Activated T-cell treated with anti-CD3 and anti-CD28 coated beads, Interleukin-2, amount 50 U/mL, for 48 hours (primary cell): ENCODE data around the gene NPC2.
A peak's percentile ranks its signal among the peaks of the same experiment; 100 is the strongest.

Experiments
- DNase-seq, 2 experiments: peaks; one replicate each; pipeline ENCODE4 v3.0.0-alpha.2; 2020

The NPC2 gene

DNA sequence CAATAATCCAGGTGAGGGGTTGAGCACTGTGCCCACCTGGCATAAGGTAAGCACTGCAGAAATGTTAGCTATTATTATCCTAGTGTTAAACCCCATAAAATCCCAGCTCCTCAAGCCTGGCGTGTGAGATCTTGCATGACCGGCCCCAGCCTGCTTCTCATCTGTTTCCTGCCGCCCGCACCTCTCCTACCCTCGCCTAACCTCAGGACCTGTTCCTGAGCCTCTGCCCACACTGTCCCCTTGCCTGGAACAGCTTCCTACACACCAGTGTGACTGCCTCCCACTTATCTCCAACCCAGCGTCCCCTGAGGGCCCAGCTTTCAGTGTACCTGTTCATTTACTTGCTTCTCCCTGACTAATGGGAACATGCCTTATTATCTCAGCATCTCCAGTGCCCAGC, 25.1 kb upstream of the NPC2 start:
- DNase-seq, result no peak

DNA sequence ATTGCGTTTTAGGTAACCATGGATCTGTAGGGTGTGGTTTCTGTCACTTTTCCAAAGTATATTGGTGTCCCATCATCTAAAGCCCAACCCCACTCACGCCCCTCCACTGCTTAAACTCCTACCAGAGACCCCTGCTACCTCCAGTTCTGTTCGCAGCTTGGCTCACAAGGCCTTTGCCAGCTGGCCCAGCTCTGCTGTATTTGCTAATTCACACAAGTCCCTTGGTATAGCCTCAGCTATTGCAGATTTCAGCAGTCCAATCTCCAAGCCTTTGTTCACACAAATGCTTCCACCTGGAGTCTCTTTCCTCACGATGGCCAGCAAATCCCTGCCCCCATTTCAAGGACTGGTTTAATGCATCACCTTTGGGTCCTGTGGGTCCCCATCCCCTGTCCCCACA, 24.6 kb upstream of the NPC2 start:
- DNase-seq, result no peak

DNA sequence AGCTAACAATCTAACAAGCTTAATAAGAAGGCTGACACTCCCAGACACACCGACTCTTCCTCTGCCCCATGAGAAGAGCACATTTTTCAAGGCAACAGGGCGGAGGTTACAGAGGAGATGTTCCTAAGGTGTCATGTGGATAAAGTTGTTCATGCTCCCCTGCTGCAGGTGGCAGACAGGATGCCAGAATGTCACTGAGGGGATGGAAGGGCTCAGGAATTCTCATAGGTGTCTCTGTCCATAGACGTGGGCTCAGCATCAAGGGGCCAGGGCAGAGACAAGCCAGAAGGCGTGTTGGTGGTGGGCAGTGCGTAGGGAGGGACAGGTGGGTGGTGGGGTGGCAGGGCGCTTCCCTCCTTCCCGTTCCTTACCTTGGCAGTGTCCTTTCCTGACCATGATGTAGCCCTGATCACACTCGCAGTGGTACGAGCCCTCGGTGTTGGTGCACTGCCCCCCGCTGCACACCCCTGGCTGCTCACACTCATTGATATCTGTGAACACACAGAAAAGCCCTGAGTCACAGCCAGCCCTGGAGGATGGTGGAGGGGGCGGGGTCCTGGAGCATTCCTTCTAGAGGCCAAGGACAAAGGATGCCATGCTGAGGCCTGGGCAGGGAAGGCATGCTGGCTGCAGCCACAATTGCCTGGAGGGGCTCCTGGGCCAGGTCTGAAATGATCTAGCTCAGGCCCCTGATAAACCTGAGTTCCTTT, 23.5 kb upstream of the NPC2 start:
- DNase-seq, result no peak

DNA sequence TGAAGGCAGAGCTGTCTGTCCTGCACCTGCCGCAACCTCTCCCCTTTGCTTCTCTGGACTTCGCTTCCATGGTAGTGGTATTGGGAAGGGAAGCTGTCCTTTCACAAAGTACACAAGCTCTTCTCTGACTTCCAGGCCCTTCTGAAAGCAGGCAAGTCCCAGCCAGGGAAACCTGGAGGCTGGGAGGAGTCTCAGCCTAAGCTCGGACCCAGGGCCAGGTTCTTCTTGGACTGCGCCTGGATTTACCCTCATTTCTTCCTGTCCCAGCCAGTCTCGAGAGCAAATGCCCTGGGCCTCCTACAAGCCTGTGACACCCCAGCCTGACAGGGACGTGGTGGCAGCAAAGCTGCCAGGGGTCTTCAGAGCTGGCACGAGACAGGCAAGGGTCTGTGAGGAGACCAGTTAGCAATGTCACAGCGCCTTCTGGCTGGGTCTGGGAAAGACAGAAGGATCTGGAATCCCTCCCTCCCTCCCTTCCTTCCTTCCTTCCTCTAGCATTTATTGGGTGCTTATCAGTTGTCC, 22.8 kb upstream of the NPC2 start:
- DNase-seq, result no peak

DNA sequence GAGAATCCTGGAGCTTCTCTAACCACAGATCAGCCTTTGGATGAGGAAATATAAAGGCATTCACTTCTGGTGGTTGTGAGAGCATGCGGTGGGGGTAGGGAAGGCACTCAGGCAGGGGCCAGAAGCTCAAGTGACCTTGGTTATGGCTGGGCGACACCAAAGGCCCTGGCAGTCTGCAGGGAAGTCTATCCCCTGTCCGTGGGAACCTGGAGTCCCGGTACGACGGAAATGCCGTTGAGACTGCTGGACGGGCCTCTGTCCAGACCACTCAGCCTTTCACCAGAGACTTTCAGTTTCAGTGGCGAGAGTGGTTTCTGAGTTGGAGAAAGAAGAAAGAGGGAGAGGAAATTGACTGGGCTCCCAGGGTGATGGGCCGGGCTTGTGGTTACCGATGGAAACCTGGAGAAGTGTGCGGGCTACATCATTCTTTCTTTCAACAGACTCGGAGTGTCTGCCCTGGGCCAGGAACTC, 21.4 kb upstream of the NPC2 start:
- no peak for DNase-seq

DNA sequence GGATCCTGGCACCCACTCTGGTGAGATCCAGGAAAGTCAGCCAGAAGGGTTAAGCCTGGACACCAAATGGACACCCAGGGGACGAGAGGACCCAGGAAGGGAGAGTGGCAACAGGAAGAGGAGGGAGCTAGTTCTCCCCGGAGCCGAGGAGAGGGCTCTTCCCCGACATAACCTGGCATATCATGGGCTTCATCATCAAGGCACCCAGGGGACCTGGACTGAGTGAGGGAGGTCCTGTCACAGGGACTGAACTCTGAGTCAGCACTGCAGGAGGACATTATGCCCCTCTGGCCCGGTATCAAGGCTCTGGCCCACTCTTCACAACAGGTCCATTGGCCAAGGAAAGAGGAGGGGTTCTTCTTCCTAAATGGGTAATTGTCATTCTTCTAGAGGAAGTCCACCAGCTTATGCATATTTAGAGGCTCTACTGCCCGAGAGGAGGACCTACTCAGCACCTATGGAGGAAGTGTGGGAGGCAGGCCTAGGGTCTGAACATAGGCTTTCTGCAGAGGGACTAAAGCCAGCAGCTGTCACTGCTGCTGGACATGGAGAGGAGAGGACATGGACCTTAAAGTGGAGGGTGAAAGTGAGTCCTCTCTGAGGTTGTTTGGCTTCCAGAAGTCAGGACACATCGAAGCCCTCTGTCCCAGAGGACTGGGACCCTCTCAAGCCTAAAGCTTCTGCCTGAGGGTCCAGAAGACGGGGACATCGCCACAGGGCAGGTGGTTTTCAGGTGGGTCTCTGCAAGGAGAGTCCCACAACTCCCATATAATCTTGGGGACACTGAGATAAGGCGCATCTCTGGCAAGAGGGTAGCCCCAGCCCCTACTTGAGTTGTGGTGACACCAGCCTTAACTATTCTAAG, 19.1 kb upstream of the NPC2 start:
- no peak for DNase-seq

DNA sequence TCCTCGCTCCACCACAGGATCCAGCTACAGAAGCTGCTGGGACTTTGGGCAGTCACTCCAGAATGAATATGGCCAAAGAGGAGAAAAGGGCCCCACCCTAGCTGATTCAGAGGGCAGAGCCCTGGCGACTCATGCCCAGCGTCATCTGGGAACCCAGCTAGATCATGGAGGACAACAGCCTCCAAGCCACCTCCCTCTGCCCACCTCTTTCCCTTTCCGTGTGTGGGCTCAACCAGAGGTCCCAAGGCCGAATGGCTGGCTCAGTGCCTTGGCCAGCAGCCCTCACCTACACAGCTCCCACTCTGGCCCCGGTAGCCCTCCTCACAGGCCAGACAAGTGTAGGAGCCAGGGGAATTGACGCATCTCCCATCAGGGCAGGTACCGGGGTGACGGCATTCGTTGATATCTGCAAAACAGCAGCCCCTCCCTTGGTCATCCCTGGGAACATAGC, 17.9 kb upstream of the NPC2 start:
- no peak for DNase-seq

DNA sequence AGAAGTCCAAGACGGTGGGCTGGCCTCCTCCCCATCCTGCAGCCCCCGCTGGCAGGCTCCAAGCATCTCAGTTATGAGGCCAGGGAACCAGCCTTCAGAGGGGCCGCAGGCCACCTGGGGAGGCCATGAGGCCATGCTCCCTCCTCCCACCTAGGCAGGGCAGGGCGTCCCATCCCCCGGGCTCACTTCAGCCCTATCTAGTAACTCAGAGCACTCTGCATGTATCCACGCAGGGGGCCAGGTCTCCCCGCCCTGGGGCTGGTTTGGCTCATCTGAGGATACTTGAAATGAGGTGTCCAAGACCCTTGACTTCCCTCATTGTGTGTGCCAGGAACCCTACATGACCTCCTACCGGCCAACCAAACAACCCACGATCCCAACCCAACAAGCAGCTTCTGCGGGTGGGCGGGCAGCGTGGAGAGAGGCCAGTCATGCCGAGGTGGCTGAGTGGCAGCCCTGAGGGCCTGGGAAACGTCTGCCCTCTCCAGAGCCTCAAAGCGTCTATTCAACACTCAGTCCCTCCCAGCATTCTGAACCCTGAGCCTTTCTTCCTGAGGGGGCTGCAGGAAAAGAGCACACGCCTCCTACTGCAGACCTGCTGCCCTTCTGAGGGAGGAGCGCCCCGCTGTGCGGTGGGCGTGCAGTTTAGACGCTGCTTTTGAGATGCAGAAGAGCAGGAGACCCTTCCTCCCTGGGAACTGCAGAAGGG, 17.3 kb upstream of the NPC2 start:
- DNase-seq, result no peak

DNA sequence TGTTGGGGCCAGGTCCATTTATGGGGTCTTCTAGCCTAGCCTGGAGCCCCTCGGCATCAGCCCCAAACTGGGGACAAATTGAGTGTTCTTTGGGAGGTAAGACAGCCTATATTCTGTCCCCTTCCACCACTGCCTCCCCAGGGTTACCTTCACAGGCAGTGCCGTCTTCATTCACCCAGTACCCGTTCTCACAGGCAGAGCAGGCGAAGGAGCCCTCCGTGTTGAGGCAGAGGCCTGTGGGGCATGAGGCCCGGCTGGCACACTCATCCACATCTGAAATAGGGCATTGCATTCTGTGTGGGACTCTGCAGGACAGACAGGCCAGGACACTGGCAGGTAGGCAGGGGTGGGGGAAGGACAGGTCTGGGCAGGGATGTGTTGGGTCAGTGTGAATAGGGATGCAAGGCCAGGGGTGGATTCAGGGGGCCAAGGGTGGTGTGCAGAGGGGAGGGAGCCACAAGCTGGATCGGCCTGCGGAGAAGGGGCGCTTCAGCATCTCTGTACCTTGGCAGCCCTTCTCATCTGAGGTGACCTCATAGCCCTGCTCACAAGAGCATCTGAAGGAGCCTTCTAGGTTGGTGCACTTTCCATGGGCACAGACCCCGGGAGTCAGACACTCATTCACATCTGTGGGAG, 16.6 kb upstream of the NPC2 start:
- no peak for DNase-seq

DNA sequence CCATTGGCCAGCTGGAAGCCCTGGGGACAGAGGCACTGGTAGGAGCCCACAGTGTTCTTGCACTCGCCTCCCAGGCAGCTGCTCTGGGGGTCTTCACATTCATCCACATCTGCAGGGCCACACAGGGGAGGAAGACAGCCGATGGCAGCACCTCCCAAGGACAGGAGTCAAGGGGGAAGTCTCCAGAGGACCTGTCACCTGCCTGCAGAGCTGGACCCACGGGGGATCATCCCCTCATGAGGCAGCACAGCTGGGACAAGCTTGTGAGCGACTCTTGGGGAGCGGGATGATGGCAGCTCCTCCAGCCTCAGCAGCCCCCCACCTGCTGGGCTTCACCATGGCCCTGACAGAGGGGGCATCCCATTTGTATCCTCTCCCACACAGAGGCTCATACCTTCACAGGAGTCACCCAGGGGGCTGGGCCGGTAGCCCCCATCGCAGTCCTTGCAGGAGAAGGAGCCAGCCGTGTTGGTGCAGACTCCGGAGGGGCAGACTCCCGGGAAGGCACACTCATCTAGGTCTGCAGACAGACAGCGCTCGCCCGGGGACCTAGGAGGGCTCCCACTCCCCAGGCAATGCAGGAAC, 15.8 kb upstream of the NPC2 start:
- no peak for DNase-seq

DNA sequence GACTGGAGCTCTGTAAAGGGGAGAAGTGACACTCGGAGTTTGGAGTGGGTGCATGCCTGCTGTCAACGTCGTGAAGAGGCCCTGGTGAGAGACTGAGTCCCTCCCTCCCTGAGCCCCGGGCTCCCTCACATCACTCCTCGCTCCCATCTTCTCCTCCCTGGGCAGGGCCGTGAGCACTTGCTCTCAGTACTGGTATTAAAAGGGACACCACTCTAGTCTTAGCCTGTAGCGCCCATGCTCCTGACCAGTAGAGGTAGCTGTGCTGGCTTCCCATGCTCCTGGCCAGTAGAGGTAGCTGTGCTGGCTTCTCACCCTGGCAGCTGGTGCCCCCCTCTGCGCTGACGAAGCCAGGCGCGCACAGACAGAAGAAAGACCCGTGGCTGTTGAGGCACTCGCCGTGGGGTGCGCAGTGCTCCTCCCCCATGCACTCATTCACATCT, 15.2 kb upstream of the NPC2 start:
- DNase-seq, result no peak

DNA sequence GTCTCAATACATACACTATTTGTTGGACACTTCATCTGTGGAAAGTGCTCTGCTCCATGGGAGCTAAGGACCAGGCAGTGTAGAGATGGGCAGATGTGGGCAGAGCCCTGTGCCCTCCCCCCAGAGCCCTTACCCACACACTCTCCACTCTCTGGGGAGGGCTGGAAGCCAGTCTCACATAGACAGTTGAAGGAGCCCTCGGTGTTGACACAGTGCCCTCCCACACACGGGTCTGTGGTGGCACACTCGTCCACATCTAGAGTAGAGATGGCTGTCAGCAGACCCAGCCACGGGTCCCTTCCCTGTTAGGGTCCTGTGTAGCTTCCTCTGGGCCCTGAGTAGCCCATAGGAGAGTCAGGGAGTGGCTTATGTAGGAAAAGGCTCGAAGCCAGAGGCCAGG, 14.7 kb upstream of the NPC2 start:
- DNase-seq, result no peak

DNA sequence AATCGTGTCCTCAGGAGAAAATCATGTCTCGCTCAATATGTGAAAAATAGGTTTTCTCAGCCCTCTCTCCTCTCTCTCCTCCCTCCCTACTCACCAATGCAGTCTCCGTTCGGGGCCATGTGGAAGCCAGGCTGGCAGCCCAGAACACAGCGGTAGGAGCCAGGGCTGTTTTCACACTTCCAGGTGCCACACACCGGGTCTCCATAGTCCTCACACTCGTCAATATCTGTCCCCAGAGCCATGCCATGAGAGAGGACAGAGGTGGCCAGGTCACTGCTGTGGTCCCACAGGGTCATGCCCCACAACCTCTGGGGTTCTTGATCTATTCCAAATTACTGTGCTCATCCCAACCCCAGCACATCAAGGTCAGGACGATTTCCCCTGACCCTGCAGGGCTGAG, 14.0 kb upstream of the NPC2 start:
- DNase-seq, result no peak

DNA sequence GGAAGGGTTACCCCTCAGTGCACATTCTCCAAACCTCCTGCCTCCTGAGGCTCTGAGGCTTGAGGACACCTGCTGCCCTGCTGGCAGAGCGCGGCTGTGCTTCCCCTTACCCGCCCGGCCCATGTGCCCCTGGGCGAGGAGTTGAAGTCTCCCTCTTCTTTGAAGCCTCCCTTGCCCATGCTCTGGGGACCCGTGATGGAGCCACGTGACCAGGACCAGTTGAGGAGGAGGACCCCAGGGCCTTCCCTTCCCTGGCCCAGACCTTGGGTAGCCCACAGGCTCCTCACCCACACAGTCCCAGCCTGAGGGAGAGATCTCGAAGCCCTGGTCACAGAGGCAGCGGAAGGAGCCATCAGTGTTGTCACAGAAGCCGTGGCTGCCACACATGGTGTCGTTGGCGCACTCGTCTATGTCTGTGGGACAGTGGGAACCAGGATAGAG, 13.3 kb upstream of the NPC2 start:
- DNase-seq, result no peak

DNA sequence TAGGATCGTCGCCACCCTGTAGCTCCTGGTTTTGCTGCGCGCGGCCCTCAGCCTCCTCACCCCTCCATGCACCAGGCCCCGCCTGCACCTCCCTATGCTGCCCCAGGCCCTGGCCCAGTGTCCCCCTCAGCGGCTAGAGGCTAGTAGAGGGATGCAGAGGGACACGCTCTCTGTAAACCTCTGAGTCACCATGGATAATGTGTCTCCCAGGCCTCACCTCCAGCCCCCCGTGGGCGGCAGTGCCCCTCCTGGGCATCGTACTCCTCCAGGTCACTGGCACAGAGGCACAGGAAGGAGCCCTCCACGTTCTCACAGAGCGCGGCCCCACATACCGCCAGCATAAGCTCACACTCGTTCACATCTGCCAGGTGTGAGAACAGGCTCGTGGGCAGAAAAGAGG, 12.7 kb upstream of the NPC2 start:
- no peak for DNase-seq

DNA sequence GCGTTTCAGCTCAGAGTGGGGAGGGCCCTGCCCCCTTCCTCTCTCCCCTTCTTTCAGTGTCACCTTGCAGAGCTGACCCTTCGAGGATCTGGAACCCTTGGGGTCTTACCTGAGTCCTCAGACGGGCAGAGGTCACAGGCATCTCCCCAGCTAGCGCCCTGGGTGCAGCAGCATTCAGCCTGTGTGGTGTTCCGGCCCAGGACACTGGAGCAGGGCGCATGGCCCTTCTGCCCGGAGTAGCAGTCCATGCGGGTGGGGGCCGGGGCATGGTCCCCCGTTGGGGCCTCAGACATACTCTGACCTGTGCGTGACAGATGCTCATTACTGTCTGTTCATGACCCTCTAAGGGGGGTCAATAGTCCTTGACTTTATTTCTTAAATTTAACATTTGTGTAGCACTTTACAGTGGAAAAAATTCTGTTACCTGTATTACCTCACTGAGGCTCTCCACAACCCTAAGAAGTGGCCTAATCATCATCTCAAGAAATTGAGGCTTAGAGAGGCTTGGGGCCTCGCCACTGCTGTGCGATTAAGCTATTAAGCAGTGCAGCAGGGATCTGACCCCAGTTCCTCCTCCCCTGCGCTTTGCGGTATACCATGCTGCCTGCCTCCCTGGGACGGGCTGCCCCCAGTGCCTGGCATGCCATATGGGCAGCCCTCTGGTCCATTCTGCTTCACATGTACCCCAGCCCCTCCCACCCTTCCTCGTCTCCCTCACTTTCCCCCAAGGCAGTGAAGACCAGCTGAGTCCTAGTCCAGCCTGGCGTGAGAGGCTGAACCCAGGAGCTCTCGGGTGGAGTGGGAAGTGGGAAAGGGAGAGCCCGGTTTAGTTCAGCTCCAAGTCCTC, 12.0 kb upstream of the NPC2 start:
- DNase-seq, result no peak

DNA sequence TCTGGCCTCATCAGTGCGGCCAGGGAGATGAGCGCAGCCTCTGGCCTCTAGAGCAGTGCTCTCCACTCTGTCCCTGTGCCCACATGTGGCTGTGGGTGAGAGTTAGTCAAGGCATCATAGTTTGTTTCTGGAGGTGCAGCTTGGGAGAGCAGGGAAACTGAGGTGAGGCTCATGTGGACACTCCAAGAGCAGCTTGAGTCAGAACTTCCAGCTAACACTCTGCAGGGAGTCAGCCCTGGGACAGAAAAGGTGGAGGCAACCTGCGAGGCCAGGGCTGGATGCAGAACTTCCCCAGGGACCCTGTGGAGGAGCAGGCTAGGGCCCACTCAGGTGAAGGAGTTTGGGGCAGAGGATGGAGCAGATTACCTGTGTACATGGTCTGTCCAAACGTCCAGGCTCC, 11.3 kb upstream of the NPC2 start:
- DNase-seq, result no peak

DNA sequence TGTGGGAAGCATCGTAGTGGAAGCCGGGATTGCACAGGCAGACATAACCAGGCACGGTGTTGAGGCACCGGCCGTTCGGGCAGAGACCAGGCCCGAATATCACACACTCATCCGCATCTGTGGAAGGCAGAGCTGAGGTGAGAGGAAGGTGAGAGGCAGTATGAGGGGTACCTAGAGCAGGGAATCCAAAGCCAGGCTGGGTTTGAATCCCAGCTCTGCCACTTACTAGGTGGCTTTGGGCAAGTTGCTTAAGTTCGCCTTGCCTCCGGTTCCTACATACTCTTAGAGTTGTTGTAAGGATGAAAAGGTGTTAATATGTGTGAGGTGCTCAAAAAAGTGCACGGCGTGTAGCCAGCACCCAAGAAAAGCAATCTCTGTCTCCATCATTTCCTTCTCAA, 10.8 kb upstream of the NPC2 start:
- no peak for DNase-seq

DNA sequence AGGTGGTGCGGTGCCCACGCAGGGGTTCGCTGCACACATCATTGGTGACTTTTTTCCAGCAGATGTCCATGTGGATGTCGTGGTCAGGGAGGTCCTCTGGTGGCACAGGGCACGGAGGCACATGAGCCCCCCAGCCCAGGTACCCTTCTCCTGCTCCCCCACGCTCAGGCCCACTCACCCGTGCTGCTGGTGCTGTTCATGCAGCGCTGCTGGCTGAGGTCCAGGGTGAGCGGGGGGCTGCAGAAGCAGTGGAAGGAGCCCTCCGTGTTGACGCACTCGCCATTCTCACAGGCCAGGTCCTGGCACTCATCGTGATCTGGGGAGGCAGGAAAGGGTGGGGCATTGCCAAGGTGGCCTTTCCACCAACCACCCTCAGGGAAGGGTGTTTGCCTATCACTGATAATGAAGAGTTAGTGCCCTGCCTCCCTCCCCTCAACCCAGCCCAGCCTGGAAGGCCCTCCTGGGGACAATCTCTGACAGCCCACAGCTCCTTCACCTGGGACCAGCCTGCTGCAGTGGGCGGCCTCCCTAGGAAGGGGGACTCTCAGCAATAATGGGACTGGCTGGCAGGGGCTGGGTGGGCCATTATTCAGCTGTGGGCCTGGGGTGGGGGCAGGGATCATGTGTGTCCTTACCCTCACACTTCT, 10.3 kb upstream of the NPC2 start:
- DNase-seq, result peak in 1 of 2 experiments; percentile 7

DNA sequence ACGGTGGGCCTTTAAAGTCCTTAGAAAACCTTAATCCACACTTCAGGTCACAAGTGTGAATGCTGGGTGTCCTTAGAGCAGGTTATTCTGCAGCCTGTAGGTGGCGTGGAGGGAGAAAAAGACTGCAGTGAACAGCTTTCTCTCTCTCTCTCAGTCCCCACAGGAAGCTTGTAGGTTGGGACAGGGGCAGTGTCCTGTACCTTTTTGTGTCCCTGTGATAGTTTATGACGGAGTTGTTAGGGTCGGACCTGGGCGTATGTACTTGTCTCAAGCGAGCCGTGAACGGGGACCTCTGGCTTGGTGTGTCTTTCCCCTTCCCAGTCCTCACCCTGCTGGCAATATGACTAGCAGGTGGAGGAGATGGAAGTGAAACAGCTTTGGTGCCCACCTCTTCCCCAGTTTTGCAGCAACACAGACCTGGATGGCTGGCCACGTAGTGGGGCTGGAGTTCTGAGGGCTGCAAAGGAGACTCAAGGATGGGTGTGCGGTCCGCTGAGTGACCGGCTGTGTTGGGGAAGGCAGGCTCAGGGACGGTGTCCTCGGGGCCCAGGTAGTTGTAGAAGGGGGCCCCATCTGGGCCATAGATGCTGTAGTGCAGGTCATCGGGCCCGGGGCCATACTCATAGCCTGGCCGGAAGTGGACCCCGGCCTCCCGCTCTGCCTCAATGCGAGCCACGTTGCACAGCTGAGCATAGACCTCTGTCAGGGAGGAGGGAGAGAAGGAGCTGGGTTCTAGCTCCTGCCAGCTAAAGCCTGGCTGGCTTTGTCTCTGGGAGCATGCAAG, 9.3 kb upstream of the NPC2 start:
- DNase-seq, result no peak
